GM21619 (cell line): ENCODE data around the gene PKNOX2.

Experiments used
- ATAC-seq: cut with Tn5 transposase; IDR thresholded peaks from one replicate; pipeline ENCODE4 v1.9.1; 2021; ENCODE audit not compliant: unreplicated experiment

The PKNOX2 gene

GRCh38 chr11:125228993-125229392 lies 64.4 kb downstream of the PKNOX2 start:
- no peak for ATAC-seq

- no peak for ATAC-seq
Observed at GRCh38 chr11:125229916-125230315, 65.4 kb downstream of the PKNOX2 start.

GRCh38 chr11:125233116-125233515 lies 68.6 kb downstream of the PKNOX2 start:
- ATAC-seq = no peak

GRCh38 chr11:125233736-125234275 lies 69.3 kb downstream of the PKNOX2 start:
- no peak for ATAC-seq

- no peak for ATAC-seq
Observed at GRCh38 chr11:125235071-125235471, 70.5 kb downstream of the PKNOX2 start.

- ATAC-seq = no peak
Observed at GRCh38 chr11:125236072-125236825, 71.7 kb downstream of the PKNOX2 start.

GRCh38 chr11:125239585-125240560 lies 75.3 kb downstream of the PKNOX2 start:
- ATAC-seq = no peak

- no peak for ATAC-seq
Observed at GRCh38 chr11:125241104-125241503, 76.6 kb downstream of the PKNOX2 start.

GRCh38 chr11:125242141-125242775 lies 77.7 kb downstream of the PKNOX2 start:
- no peak for ATAC-seq

- no peak for ATAC-seq
Observed at GRCh38 chr11:125244166-125244565, 79.6 kb downstream of the PKNOX2 start.

GRCh38 chr11:125245299-125245698 lies 80.7 kb downstream of the PKNOX2 start:
- no peak for ATAC-seq

GRCh38 chr11:125247431-125247830 lies 82.9 kb downstream of the PKNOX2 start:
- no peak for ATAC-seq

- no peak for ATAC-seq
Observed at GRCh38 chr11:125250318-125251213, 86.0 kb downstream of the PKNOX2 start.

GRCh38 chr11:125251214-125251545 lies 86.6 kb downstream of the PKNOX2 start:
- no peak for ATAC-seq

GRCh38 chr11:125251956-125252355 lies 87.4 kb downstream of the PKNOX2 start:
- ATAC-seq = no peak

GRCh38 chr11:125253289-125253688 lies 88.7 kb downstream of the PKNOX2 start:
- ATAC-seq = no peak

- ATAC-seq = no peak
Observed at GRCh38 chr11:125253795-125254525, 89.4 kb downstream of the PKNOX2 start.

- no peak for ATAC-seq
Observed at GRCh38 chr11:125256541-125257189, 92.1 kb downstream of the PKNOX2 start.

GRCh38 chr11:125257190-125257579 lies 92.6 kb downstream of the PKNOX2 start:
- ATAC-seq = no peak
